ENCODE measurements around the gene CHD5.
"Not testable (repeated sequence)": the region's sequence is repeated elsewhere in the genome, so short reads cannot be mapped to it uniquely, and the experiment has no call there.

GRCh38 chr1:6063532-6064053, 116.5 kb downstream of the CHD5 start:
- not testable (repeated sequence) for TF ChIP-seq CTCF (IDR thresholded peaks at IDR 0.05 in 4 of 5, conservative IDR thresholded peaks at IDR 0.05 in 1 of 5); POLR2A (IDR thresholded peaks at IDR 0.05)

Measured in gastrocnemius medialis (tissue), 4 donors.